ENCODE results near the gene PPP1R8.

PPP1R8 gene

DNA sequence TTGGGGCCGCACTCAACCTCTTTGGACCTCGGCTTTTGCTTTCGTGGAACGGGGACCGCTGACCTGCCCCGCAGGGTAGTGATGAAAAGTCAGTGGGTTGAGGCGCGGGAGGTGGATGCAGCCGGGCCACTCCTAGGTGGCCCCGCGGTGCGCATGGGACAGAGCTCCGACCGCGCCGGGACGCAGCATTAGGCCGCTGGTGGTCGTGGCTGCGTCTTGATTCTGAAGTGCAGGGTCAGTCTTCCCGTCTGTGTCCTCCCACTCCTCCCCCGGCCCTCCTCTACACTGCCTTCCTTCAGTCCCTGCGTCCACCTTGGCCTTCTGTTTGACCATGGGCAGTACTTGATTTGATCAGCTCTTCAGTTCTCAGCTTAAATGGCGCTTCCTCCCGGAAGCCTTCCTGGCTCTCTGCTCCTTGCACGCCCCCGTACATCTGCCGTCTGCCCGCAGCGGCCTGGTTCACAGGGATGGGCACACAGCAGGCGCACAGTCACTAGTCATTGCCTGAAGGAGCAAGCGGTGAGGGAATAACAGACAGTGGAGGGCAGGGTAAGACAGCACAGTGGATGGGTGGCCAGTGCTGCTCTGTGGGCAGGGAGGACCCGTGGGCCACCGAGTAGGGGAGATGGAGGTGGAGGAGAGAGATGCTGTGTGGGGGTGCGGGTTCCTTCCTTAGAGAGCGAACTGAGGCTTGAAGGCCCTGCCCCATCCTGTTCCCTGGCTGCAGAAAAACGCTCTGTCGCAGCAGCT, 42.4 kb downstream of the PPP1R8 start:
- DNase-seq: no peak

DNA sequence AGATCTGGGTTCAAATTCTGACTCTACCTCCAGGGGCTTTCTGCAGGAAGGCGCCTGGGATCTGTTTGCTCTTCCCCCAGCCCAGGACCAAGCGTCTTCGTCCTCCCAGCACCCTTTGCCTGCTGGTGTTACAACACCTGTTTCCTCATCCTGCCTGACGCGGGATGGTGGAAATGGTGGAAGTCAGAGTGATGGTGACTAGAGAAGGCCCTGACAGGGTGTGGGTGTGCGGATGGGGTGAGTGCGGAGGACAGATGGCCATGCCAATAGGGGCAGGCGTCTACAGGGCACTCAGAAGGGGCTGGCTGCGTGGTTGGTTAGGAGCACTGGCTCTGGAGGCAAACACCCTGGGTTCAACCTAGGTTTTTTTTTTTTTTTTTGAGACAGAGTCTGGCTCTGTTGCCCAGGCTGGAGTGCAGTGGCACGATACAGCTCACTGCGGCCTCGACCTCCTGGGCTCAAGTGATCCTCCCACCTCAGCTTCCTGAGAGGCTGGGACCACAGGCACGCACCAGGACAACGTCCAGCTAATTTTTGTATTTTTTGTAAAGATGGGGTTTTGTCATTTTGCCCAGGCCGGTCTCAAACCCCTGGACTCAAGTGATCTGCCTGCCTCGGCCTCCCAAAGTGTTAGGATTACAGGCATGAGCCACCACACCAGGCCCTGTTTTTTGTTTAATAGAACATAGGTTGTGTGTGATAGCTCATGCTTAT, 43.2 kb downstream of the PPP1R8 start:
- DNase-seq: no peak

DNA sequence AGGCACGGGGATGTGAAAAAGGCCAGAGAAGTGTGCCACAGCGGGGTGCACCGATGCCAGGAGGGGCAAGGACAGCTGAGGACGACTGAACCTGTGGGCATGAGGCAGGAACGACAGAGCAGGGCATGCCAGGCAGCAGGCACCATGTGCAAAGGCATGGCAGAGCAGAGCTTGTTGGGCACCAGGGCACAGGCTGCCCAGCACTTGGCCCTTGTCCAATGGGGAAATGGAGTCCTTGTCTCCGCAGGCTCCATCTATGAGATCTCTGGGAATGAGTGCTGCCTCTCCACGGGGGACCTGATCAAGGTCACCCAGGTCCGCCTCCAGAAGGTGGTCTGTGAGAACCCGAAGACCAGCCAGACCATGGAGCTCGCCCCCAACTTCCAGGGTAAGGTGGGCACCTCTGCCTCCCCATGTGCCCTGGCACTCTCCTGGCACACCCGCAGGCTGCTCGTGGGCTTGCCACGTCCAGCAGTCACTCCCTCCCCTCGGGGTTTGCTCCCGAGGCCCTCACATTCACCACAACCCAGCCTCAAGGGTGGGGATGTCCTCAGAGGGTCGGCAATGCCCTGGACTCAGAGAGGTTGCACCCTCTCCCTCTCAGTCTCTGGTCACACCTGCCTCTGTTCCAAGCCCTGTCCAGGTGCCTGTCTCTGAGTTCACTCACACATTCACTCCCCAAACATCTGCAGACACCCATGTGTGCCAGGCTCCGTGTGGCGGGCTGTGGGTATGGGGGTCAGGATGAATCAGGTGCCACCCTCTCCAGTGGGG, 45.9 kb downstream of the PPP1R8 start:
- DNase-seq: no peak

DNA sequence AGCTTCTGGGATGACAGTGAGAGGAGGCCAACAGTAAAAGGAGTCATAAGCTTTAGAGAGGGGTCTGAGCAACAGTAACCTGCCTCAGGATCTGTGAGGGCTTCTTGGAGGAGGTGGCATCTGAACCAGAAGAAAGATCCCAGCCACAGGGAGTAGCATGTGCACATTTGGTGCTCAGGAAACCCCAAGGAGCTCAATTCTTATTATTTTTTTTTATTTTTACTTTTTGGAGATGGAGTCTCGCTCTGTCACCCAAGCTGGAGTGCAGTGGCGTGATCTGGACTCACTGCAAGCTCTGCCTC, 46.5 kb downstream of the PPP1R8 start:
- no peak for DNase-seq

DNA sequence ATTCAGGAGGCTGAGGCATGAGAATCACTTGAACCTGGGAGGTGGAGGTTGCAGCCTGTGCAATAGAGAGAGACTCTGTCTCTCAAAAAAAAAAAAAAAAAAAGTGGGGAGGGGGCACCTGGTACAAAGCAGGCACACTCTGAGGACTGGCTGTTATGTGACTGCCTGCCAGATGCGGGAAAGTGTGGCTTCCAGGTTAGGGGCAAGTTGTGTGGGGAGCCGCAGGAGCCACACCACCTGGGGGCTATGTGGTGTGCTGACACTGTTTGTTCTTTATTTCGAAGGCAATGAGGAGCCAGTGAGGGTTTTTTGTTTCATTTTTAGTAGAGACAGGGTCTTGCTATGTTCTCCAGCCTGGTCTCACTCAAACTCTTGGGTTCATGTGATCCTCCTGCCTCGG, 47.5 kb downstream of the PPP1R8 start:
- DNase-seq: no peak

DNA sequence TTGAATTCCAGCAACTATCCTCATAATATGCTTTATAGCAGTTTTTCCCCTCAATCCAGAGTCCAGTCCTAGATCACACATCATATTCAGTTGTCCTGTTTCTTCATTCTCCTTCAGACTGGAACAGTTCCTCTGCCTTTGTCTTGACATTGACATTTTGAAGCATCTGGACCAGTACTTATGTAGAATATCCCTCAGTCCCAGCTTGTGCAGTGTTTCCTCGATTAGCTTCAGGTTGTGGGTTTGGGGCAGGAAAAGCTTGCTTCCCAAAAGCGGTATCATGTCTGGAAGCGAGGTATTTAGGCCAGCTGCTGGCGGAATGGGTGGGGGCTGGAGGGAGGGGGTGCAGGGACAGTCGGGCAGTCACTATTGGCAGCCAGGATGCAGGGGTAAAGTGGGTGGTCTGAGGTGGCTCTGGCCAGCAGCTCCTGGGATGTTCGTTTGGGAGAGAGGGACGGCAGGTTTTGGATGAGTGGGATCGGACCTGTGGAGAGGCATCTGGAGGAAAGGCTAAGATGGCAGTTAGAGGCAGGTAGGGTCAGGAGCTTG, 48.3 kb downstream of the PPP1R8 start:
- no peak for DNase-seq

DNA sequence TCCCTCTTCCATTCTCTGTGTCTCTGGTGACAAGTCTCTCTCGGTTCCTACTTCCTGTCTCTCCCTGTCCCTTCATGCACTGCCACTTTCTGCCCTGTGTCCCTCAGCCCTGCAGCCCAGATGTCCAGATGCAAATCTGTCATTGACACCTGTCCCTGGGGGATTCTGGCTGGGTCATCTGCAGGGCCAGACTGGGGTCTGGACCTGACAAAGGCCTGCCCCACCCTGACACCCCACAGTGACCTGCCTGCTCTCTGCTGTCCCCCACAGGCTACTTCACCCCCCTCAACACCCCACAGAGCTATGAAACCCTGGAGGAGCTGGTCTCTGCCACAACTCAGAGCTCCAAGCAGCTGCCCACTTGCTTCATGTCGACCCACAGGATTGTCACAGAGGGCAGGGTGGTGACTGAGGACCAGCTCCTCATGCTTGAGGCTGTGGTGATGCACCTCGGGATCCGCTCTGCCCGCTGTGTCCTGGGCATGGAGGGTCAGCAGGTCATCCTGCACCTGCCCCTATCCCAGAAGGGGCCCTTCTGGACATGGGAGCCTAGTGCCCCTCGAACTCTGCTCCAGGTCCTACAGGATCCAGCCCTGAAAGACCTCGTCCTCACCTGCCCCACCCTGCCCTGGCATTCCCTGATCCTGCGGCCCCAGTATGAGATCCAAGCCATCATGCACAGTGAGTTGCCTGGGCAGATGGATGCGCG, 48.9 kb downstream of the PPP1R8 start:
- DNase-seq: no peak

DNA sequence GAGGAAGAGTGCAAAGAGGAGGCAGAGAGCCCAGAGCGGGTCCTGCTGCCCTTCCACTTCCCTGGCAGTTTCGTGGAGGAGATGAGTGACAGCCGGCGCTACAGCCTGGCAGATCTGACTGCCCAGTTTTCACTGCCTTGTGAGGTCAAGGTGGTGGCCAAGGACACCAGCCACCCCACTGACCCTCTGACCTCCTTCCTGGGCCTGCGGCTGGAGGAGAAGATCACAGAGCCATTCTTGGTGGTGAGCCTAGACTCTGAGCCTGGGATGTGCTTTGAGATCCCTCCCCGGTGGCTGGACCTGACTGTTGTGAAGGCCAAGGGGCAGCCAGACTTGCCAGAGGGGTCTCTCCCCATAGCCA, 51.9 kb downstream of the PPP1R8 start:
- no peak for DNase-seq

DNA sequence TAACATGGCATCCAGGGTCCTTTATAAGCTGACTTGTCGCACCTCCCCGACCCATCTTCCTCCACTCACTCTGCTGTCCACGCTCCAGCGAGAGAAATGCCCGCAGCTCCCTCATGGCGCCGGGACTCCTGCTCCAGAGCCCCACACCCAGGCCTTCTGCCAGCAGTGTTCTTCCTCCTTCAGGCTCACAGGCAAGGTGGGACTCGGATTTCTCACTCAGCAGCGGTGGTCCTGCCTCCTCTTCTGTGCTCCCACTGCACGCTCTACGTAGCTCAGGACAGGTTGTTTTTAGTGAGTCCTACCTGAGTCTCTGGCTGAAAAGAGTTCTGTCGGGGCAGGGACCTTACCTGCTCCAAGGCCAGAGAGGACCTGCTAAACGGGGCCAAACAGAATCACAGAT, 53.0 kb downstream of the PPP1R8 start:
- DNase-seq: no peak

DNA sequence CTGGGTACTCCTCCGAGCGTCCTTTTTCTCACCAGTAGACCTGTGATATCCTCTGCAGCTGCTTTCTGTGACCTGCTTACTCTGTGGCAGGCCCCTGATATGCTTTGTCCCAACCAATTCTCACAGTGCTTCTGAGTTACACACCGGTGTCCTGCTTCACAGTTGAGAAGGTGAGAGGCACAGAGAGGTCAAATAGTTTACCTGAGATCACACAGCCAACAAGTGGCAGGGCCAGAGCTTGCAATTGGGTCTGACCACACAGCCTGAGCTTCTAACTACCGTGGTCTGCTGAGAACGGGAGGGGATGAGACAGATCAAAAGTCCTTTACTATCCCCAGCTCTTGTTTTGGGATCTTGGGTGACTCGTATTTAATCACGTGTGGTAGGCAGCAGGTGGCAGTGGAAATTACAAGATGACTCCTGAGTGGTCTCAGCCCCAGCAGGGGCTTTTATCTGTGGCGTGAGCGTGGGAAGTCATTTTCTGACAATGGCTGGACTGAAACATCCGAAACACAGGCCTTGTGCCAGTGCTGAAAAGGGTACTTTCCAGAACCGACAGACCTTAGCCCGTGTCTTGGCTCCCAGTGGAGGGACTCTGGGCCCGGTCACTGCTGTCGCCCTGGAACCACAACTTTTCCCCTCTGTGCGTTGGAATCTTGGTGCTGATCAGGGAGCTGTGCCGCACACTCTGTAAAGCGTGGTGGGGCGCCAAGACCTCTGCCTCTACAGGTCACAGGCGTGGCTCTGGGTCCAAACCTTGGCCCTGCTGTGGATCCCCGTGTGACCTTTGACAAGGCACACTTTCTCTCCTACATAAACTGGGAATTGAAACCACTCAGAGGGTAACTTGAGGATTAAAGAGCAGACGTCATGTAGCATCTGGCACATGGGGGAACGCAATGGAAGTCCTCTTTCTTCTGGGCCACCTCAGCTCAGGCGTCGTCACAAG, 53.7 kb downstream of the PPP1R8 start:
- no peak for DNase-seq

DNA sequence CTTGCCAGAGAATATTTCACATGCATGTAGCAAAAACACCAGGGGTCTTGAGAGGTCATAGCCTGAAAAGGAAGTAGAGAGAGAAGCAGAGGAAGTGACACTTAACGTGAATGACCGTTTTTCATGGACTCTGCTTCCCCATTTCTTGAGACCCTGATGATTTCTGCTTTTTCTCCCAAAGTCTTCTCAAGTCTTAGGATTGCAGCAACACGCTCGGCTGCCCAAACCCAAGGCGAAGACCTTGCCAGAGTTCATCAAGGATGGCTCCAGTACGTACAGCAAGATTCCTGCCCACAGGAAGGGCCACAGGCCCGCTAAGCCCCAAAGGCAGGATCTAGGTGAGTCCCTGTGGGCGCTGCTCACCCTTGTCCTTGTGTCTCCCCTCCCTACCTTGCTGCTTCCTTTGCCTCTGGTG, 54.5 kb downstream of the PPP1R8 start:
- no peak for DNase-seq

DNA sequence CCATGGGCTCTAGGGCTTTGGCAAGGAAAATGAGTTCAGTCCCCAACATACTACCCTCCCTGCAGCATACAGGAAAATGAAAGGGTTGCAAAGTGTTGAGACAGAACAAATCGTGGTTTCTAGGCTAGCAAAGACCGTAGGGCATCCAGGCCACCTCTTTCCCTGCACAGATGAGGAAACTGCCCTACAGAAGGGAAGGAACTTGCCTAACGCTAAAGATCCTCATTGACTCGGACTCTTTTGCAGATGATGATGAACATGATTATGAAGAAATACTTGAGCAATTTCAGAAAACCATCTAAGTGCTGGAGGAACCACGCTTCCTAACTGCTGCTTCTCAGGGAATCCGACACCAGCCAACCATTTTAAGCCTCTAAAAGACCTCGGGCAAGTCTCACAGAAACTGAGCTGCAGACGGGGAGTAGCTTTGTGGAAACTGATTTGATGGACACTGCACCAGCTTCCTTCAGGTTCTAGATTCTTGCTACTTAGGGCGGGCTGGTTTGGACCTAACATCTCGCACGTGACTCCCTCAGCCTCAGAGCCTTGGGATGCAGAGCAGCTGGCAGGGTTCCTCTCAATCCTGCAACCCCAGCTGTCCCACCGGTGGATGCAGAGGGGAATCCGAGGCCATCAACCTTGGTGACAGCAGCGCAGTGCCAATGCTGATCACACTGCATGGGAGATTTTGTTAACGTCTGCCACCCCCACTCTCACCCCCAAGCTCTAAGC, 55.2 kb downstream of the PPP1R8 start:
- no peak for DNase-seq

DNA sequence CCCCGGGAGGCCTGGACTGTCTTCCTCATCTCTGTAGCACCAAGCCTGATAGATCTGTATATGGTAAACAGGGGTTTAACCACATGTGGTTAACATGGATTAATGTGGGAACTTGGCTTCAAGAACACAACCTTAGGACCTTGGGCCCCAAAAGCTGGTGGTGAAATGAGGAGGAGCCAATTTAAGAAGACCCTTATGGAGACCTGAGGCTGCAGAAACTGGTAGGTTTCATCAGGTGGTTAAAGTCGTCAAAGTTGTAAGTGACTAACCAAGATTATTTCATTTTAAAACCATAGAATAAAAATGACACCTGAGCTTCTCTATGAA, 55.7 kb downstream of the PPP1R8 start:
- DNase-seq: no peak

DNA sequence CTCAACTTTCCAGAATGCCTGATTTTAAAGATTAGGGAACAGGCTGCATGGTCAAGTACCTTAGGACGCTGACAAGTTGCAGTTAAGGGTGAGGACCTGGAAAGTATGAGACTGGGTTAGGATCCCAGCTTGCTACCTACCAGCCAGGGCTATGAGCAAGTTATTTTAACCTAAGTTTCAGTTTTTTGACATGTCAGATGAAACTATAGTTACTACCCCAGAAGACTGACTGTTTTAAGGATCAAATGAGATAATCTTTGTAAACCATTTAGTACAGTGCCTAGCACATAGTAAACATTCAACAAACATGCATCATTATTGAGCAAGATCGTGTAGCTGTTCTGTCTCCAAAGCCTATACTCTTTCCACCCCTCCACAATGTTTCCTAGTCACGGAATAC, 56.2 kb downstream of the PPP1R8 start:
- no peak for DNase-seq

DNA sequence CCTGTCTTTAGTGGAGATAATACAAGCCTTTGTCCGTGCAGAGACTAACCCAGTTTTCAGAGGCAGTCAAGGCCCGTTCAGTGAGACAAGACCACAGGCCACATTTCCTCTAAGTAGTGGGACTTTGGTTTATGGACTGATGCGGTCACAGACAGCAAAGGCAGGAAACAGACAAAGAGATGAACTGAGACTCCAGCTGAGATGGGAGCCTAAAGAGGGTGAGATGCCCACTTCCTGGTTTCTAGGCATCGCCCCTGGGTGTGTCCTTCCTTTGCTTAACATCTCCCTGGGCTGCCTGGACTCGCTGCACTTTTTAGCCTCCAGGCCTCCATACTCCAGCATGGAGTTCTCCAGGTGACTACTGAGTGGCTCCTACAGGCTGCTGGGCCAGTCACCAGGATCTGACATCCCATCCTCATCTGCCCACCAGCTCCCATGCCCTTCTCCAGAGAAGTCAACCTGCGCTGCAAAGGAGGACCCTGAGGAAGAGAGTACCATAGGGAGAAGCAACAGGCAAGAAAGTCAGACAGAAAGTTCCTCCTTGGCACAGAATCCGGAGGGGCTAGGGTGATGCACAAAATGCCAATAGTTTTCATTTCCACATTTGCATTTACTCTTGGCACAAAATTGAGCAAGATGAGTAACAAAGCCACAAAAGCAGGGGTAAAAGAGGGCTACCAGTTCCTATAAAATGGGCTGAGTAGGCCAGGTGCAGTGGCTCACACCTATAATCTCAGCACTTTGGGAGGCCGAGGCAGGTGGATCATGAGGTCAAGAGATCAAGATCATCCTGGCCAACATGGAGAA, 56.8 kb downstream of the PPP1R8 start:
- no peak for DNase-seq

DNA sequence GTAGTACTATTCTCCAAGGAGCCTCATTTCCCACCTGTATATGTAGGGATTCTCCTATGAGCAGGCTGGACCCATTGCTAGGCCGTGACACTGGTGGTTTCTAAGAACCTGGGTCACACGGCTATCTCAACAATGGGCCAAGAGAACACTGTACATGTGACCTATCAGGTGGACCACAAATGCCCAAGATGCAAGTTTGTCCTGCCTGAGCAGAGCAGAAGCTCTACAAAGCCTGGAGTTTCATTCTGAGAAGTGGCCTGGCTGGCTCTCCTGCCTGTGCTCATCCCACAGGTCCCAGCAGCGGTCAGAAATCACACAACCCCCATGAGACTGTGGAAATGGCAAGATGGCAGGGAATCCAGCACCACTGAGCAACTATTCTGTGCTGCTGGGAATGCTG, 58.9 kb downstream of the PPP1R8 start:
- DNase-seq: no peak

DNA sequence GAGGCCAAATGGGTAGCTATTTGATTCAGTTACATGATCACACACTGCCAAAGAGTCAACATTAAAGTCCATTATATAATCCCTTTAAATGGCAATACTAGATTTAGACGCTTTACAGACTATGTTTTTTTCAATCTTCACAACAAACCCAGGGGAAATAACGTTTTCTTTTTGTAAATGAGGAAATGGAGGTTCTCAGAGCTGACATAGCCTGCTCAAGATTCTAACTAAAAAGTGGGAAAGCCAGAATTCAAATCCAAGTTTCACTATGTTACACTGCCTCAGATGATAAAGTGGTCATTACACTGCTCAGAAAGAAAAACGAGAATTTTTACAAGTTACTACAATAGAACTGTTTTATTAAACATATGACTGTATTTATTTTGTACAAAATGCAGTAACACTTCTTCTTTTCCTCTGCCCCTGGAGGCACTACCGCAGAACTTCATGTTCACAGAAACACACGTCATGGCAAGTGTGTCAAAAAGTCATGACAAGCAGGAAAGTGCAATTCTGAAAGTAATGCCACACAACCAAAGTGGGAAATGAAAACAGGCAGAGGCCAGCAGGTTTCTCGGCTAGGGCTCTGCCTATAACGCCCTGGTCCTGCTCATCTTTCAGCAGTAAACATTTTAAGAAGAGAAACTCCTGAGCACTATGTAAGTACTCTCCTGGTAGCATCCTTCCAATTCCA, 60.8 kb downstream of the PPP1R8 start:
- no peak for DNase-seq

DNA sequence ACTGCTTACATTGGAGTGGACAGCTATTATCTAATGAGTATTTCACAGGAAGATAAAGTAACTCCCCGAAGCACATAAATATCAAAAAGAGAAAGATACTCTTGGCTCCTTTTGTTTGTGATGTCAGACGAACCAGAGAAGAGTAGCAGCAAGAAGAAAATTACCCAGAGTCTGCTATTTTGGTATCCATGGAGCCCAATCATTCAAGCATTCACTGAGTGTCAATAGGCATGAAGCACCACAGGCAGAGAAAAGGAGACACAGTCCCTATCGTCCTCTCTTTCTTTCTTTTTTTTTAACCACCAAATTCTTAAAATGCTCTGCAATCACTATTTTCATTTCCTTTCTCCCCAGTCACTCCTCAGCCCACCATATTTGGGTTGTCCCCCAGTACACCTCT, 63.9 kb downstream of the PPP1R8 start:
- no peak for DNase-seq

All from amniotic stem cell (primary cell).